HCEC 1CT (cell line): Measurements from ENCODE around the gene CNTN4.

ENCODE experiments used
- DNase-seq: peaks from one replicate; pipeline ENCODE4 v3.0.0-alpha.2; 2017

Gene CNTN4

DNA sequence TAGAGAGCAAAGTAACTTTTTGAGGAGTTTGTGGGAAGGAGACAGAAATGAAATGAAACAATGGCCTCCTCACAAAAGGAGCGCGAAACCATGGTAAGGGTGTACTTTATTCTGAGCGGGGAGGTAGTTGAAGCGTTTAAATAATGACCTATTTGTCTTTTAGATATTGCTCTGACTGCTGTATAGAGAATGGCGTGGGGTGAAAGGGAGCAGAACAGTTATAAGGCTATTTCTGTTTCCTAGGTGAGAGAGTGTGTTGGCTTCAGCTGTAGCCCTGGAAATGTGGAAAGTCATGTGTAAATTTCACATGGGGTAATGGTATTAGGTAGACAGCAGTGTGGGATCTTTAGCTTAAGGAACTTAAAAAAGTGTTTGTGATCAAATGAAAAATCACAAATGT, 54.9 kb downstream of the CNTN4 start:
- no peak for DNase-seq

DNA sequence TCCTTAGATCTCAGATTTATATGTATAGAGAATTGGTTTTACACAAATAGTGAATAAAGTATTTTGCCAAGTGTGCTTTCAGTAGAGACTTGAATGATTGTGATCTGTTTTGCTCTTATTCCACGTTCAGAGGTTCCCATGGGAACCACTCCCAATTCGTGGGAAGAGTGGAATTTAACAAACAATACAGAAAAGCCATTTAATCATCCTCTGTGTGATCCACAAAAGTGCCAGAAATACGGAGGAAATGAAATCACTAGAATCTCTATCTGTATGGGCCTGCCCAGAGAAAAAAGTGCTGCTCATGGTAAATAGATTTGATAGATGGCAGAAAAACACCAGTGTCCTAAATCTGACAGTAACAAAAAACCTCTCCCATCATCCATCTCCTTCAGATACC, 56.0 kb downstream of the CNTN4 start:
- no peak for DNase-seq

DNA sequence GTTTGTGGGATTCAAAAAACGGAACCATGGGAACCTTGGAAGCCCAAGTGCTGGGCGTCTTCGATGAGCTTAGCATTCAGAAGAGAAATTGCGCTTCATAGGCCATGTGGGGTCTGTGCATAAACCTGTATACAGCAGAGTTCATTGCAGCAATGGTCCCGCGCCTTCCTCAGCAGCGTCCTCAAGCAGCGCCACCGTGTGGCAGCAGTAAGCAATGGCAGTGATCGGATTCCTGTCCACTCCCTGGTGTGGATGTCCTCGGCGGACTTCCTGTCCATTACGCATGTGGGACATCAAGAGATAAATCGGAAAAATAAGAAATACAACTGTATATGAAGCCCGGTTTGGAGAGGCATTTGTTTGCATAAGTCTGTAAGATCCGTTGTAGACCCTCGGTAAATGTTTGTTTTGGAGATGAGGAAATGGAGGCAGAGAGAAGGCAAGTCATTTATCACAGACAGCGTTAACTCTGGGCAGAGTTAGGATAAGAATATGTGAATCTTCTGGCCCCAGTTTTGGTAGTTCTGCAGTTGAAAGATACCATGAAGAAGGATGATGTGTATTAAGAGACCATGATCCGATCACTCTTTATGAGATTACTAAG, 57.7 kb downstream of the CNTN4 start:
- DNase-seq = no peak

DNA sequence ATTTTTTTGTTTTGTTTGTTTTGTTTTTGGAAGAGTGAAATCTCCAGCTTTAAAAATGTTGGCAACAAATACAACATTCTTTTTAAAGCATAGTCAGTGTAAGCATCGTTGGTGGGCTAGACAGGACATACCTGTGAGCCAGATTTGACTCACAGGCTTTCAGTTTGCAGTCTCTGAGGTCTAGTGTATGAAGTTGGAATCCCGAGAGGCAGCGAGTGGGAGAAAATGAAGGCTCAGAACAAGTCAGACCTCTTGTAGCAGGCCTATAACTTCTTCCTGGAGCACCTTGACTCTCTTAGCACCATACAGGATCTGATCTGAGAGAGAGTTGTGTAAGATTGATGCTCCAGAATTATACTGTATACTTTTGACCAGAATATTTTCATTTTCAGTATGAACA, 60.2 kb downstream of the CNTN4 start:
- DNase-seq = no peak

DNA sequence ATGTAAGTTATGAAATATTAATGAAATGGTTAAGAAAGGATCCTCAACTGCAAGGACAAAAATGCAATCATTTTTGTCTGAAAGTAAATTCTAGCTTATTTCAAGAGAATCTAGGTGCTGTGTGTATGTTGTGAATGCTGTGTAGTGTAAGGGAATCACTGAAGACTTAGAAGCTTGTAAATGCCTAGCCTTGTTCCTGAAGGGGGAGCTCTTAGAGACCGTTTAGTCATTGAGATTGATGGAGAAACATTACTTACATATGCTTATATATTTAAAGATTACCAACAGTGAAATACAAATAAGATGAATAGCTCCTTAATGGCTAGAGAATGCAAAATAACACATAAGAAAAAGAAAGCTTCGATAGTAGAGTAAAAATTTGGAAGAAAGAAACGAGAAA, 67.9 kb downstream of the CNTN4 start:
- DNase-seq = no peak

DNA sequence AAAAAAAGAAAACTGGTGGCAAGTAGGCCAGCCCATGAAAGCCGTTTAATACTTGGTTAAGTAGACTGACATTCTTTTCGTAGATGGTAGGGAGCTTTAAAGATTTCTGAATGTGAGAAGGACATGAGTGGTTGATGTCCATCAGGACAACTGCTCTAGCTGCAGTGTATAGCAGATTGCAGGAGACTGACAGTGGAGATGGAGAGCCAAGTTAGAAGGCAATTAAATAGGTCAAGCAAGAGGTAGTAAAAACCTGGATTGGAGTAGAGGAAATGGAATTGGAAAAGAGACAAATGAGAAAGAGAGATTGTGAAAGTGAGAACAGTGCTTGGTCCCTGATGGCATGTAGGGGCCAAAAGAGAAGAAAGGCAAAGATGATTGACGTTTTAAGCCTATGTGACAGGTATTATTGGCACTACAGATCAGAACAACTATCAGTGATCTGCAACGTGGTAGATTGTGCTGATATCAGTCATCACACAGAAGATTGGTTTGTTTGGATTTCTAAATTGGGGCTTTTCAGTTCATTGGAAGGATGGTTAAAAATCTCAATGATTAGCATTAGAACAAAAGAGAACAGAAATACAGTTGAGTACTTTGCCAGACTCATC, 74.0 kb downstream of the CNTN4 start:
- no peak for DNase-seq

DNA sequence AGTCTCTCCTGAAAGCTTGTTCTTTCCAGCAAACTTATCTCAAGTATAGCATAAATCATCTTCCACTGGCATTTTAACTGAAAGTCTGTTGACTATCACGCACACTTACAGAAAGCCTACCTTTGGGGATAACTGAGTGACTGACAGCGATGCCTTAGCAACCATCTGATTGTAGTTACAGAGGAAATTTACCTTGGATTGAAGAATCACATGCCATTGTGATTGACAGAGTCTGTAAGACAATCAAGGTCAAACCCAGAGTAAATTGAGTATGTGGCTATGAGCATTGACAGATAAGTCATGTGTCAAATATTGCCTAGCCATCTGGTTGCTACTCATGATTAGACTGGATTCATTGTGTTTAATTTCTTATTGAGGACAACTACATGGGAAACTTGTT, 82.0 kb downstream of the CNTN4 start:
- DNase-seq = no peak

DNA sequence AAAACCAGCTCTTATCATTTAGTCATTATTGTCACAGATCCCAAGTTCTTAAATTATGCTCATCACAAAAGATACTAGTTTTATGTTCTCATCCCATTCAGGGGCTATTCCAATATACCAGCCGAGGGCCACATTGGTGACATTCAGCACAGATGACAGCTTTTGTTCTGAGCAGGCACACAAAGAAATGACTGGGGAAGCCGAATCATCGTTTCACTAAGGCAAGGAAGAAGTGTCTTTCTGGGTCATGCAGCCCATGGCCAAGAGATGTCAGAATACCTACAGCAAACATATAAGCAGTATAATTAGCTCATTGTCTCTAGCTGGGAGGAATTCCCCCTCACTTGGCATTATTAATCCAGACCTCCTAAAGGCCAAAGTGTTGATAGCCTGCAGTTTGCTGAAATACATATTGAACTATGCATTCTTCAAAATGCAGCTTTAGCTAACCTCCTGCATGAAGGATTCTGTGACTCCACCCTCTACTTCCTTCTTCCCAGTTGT, 100.2 kb downstream of the CNTN4 start:
- DNase-seq = no peak

DNA sequence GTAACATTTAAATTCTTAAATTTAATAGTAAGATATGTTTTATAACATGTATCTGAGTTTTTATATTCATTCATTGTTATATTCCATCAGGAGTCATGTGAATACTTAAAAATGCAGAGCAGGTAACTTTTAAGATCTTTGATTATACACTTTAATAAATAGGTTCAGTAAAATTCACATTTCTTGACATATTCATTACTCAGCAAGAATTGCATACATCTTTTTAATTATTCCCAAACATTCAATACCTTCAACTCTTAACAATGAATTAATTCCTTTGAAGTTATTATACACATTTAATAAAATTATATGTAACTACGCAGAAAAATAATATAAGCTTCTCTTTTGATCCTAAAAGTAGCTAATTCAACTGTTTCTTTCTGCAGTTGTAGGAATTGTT, 105.4 kb downstream of the CNTN4 start:
- DNase-seq = no peak

DNA sequence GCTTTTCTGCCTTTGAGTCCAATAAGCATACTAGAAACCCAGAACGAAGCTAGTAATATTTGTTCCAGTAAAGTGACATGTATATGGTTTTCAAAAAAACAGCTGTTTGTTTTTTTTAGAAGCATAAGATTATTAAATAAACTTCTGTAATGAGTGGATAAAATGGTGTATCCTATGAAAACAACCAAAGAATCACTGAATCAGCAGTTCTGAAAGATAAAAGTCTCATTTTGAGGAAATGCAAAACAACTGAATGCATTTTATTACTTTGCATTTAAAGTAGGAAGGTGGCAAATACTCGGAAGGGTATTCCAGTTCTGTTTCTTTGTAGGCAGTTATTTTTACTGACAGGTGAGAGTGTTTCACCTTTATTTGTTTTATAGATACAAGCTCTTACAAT, 107.0 kb downstream of the CNTN4 start:
- no peak for DNase-seq

DNA sequence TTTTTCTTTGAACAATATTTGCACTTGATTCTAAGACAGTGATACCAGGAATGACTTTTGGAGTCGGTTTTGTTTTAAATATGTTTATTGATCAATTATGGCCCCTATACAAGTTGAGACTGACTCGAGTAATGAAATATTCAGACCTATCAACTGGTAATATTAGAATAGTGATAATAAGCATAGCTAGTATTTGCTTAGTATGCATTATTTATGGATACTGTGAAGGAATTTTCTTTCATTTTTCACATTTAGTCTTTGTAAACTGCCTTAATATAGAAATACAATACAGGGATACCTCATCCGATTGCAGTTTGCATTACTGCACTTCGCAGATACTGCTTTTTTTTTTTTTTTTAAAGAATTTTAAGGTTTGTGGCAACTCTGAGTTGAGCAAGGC, 107.9 kb downstream of the CNTN4 start:
- no peak for DNase-seq

DNA sequence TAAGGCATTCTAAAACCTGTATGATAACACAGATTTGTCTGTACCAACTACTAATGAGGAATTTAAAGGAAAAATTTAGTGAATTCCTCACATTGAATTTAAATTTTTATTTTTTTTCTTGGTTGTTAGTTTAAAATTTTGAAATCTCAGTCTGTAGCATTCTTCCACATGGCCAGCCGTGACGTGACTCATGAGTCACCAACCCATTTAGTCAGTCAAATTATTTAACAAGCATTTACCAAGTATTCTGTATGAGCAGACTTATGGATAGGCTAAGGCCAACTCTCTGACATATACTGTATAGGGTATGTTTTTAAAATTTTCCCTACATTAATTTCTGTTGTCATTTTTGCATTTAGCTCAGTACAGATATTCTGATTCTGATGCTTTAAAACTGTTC, 112.9 kb downstream of the CNTN4 start:
- no peak for DNase-seq

DNA sequence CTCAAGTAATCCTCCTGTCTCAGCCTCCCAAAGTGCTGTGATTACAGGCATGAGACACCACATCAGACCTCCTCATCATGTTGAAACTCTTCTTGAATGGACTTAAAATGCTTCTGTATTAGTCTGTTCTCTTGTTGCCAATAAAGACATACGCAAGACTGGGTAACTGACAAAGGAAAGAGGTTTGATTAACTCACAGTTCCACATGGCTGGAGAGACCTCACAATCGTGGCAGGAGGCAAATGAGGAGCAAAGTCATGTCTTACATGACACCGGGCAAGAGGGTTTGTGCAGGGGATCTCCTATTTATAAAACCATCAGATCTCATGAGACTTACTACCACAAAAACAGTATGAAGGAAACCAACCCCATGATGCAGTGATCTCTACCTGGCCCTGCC, 113.5 kb downstream of the CNTN4 start:
- no peak for DNase-seq

DNA sequence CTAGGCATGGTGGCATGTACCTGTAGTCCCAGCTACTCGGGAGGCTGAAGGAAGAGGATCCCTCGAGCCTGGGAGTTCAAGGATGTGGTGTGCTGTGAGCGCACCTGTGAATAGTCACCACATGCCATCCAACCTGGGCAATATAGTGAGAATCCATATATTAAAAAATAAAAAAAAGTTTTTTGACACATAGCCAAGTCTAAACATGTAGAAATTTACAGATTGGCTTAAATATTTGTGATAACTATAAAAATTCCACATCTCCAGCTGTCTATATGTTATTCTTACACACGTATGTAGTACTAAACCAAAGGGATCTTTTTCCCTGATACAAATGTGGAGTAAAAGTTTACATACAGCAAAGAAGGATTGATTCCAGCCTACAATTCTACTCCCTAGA, 119.7 kb downstream of the CNTN4 start:
- no peak for DNase-seq

DNA sequence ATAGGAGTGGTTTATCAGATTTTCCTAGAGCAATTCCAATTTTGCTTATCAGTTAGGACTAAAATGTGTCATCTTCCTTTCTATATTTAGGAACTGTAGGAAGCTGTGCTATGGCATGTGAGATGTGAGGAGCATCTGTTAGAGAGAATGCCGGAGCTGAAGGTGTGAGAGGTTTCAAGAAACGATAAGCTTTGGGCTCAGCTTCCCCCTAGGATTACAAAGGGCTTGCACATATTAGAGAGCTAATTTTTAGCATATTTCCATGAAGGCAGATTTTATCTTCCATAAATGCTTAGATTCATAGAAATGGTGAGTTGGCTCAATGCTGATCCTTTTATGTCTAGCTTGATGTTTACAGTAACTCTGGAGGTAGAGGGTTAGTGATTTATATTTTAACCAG, 120.2 kb downstream of the CNTN4 start:
- no peak for DNase-seq

DNA sequence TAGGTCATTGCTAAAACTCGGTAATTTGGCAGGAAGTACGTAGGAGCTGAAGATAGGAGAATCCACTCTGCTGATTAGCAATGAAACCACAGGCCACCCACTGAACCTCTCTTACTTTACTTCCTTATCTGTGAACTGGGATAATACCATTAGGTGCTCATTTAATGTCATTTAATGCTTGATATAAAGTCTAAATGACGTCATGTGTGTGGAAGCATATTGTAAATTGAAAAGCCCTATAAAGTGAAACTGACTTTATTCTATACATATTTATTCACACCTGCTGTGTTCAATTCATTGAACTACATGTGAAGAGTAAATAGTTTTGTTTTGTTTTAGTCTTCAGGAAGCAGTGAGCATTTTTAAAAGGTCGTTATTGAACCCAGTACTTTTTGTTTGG, 137.5 kb downstream of the CNTN4 start:
- no peak for DNase-seq

DNA sequence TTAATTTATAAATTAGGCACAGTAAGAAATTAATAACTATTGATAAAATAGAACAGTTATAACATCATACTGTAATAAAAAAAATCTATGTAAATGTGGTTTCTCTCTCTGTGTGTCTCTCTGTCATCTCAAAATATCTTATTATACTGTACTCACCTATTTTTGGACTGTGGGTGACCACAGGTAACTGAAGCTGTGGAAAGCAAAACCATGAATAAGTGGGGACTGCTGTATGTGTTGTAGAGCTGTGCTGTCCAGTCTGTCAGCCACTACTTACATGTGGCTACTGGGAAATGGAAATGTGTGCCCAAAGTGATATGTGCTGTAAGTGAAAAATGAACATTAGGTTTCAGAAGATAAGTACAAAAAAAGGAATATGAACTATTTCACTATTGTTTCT, 145.5 kb downstream of the CNTN4 start:
- DNase-seq = no peak

DNA sequence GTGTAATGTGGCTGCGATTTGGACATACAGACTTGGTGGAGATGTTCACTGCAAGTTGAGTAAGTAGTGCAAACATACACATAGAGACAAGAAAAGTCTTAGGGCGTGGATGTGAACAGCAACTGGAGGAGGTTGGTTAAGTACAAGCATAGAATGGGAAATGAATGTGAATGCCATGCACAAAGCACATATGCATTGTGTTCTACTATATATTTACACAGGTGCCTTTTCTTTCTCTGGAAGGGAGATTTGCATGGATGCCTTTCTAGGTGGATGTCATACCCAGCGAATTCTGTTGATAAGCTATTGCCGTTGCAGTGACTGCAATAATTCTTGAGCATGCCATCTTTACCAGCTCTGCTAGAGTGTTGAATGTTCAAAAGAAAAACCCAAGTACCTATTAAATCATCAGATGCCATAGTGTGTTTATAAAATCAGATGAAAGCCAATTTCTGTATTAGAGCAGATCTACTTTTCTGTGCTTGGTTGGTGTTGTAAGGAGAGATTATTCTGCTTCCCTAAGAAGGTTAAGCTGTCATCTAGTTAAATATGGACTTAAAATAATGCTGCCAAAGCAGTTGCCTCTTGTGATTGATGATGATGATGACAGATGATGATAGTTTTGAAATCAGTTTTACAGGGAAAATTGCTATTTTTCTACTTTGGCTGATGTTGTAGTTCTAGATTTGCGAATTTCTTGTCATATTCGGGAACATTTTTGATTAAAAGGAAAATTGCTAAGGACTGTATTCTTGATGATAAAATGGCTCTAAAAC, 148.4 kb downstream of the CNTN4 start:
- no peak for DNase-seq

DNA sequence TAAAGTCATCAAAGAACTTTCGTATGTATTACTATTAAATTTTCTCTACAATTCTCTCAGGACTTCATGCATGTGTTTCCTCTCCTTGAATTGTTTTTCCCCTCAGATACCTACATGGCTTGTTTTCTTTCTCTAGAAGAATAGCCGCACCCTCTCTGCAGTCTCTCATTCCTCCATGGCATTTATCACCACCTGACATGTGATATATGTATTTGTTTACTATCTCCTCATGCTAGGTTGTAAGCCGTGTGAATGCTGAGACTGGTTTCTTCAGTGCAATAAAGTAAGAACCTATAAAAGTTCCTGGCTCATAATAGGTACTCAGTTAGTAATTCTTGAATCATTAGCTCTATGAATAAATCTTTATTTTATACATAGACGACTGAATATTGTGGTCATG, 149.2 kb downstream of the CNTN4 start:
- DNase-seq = no peak

DNA sequence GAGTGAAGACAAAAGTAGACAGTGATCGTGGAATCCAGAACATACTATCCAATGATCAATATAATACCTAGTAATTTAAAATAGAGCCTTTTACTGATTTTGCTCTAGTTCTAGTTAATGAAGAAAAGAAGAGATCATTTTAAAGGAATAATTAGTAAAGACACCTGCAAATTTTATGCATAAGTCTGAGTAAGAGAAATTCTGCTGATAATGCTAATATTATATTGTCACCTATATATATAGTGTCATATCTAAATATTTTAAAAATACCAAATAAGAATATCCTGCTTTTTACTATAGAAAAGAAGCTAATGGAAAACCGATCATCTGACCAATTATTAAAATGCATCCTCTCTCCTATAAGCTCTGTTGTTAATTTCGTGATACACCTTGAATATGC, 152.1 kb downstream of the CNTN4 start:
- DNase-seq = no peak

DNA sequence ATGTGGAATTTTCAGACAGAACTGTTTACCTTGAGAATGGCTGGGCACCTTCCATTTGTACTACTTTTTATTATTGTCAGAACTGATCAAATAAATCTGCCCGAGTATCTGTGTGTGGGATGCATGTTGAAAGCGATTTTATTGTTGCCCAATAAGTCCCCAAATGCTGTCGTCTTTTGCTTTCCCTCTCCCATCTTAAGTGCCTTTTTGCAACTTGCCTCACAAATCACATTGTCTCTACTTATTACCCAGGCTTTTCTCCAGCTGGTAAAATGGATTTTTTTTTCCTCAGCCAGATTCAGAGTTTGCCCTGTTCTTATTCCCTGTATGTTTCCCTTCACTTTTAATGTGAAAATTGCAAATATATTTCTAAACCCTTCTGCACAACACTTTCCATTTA, 163.1 kb downstream of the CNTN4 start:
- DNase-seq = no peak

DNA sequence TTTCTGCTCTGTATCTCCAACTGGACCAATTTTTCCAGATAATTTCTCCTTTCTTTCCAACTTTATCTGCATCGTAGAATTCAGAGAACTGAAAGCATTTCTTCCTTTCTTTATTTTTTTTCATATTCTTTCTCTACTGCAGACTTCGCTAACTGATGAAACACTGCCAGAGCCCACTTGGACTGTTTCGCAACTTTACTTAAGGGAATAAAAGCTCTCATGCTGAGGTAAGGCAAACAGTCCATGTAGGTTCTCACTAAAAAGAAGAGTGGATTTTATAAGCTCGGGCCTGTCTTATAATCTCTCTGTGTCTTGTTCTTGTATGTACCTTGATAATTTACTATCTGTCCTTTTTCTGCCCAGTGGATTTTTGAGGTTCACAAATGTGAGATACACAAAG, 163.5 kb downstream of the CNTN4 start:
- DNase-seq = no peak

DNA sequence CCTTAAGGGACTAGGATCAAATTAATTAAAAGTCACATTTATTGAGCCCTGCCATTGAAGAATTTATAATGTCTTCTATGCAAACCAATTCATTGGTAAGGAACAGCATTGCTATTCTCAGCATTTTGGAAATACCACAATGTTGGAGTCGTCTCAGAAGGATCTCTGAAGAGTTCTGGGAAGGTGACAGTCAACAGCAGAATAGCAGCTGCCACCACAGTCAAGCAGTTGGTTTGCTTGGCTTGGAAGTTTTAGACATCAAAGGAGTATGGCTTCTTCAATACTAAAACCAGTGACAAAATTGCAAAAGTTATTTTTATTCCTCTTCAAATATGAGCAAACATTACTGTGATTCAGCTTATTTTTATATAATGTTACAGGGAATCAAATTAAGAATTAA, 167.9 kb downstream of the CNTN4 start:
- no peak for DNase-seq

DNA sequence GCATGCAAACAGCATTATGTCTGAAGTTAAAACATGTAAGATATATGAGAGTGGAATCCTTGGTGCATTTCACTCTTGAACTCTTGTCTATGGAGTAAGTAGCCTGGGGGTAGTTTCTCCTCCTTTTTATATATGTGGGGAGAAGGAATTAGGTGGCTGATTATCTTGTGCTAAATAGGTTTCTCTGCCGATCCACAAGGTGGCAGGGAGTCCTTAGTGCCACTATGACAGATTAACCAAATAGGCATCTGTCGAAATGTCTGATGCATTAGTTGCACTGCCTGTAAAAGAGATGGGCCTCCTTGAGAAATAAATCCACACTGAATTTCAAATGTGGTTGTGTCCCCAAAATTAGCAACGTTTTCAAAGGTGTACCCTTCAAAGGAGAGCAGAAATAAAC, 170.1 kb downstream of the CNTN4 start:
- DNase-seq = no peak

DNA sequence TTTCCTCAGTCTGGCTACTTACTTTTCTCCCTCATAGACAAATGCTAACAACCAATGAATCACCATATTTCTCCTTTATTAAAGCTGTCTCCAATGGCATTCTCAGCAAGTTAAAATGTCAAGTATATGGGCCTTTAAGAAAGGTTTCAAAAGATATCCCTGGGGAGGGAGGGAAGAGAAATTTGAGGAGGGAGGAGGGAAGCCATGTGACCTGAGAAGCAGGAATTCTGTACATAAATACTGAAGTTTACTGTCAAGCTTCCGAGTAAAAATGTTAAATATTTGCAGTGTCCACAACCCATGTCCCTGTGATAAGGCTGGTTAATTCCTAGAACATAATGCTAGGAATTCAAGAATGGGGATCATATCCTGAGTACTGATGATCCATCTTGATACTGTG, 175.9 kb downstream of the CNTN4 start:
- no peak for DNase-seq
